ENCODE results near the gene CCNL2.

- TF ChIP-seq CTCF (IDR thresholded peaks at IDR 0.05) = no peak
- no peak for TF ChIP-seq POLR2A (IDR thresholded peaks at IDR 0.05)
- no peak for TF ChIP-seq EP300 (IDR thresholded peaks at IDR 0.05)
These were observed 25.1 kb downstream of the CCNL2 start for GRCh38 chr1:1373815-1374588.

All from ovary (tissue), 3 donors.